ENCODE results near the gene OSBPL2.

The OSBPL2 gene

DNA sequence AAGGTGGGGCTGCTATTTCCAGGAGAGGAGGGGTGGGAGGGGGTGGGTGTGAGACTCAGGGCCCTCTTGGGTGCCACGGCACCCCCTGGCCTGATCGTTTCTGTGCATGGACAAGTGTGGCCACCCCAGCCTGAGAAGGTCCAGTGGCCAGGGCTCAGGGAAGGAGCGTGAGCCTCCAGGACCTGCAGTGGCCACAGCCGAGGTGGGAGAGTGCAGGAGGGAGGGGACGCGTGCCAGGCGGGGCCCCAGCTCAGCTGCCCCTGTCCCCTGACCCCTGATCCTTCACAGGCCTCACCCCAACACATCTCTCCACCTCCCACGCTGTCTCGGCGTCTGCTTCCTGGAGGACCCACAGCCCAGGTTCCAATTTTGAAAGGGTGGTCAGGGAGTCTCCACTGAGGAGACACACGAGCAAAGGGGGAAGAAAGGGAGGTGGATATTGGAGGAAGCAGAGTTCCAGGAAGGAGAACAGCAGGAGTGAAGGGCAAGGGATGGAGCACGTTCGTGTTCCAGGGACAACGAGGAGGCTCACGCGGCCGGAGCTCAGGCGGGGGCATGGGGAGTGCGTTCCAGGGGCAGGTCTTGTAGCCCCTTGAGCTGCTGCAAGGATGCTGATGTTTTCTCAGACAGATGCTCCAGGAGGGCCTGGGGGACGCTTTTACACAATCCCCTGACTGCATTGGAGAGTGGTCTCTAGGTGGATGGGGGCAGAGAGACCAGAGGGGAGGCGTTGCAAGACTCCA is 14.0 kb upstream of the OSBPL2 start (continued):
- TF ChIP-seq, protein P1, sequence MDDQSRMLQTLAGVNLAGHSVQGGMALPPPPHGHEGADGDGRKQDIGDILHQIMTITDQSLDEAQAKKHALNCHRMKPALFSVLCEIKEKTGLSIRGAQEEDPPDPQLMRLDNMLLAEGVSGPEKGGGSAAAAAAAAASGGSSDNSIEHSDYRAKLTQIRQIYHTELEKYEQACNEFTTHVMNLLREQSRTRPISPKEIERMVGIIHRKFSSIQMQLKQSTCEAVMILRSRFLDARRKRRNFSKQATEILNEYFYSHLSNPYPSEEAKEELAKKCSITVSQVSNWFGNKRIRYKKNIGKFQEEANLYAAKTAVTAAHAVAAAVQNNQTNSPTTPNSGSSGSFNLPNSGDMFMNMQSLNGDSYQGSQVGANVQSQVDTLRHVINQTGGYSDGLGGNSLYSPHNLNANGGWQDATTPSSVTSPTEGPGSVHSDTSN (CRISPR knock-in tag; IDR thresholded peaks at IDR 0.05): no peak
- TF ChIP-seq ZNF677 (tag by site-specific recombination; IDR thresholded peaks at IDR 0.05) (no peak), ZNF354C (tag by site-specific recombination; IDR thresholded peaks at IDR 0.05; ENCODE audit: borderline replicate concordance, low read depth) (no peak), ZNF112 (tag by site-specific recombination; IDR thresholded peaks at IDR 0.05) (no peak)

DNA sequence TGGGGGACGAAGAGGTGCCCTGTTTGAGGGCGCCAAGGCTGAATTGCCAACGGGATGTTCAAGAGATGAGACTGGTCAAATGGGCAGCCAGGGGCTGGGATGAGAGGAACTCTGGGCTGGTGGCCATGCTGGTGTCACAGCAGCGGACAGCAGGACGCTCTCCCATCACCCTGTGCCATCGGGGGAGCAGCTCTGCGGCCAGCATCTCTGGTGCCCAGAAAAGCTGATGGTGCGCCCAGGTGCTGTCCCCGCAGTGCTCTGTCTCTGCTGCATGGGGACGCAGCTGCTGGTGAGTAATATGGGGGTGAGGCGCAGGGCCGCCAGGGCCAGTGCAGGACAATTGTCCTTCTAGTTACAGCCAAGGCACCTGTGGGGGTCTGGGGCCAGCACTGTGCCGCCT is 13.3 kb upstream of the OSBPL2 start:
- Histone ChIP-seq H3K27ac (ENCODE audit: extremely low read depth, low read depth, low read length) (no peak overlapping the region), H3K36me3 (ENCODE audit: control insufficient read depth in 2 of 2, insufficient read depth in 1 of 2, low read length in 2 of 2) (no peaks in the 10 kb centered on the region), H3K4me1 (ENCODE audit: control insufficient read depth, insufficient read depth, low read length) (no peaks in the 10 kb centered on the region), H3K4me3 (ENCODE audit: low read depth, low read length) (no peak overlapping the region), H3K9me3 (ENCODE audit: control insufficient read depth, insufficient read depth, low read depth, low read length) (no peaks in the 10 kb centered on the region)
- ChIA-PET CTCF (no interaction called here), POLR2A (interaction anchor here (1.4 kb wide), 1 partner anchor 18 kb away, joined by 3 read pairs; no protein-coding TSS in a partner anchor)
- TF ChIP-seq SP3 (tag by site-specific recombination; IDR thresholded peaks at IDR 0.05): no peak
- no peak for TF ChIP-seq ZNF514 (tag by site-specific recombination; IDR thresholded peaks at IDR 0.05)
- TF ChIP-seq ZNF792 (tag by site-specific recombination; IDR thresholded peaks at IDR 0.05): no peak
- no peak for TF ChIP-seq ZNF544 (tag by site-specific recombination; IDR thresholded peaks at IDR 0.05)
- no peak for TF ChIP-seq ZNF311 (tag by site-specific recombination; IDR thresholded peaks at IDR 0.05; ENCODE audit: borderline replicate concordance)

DNA sequence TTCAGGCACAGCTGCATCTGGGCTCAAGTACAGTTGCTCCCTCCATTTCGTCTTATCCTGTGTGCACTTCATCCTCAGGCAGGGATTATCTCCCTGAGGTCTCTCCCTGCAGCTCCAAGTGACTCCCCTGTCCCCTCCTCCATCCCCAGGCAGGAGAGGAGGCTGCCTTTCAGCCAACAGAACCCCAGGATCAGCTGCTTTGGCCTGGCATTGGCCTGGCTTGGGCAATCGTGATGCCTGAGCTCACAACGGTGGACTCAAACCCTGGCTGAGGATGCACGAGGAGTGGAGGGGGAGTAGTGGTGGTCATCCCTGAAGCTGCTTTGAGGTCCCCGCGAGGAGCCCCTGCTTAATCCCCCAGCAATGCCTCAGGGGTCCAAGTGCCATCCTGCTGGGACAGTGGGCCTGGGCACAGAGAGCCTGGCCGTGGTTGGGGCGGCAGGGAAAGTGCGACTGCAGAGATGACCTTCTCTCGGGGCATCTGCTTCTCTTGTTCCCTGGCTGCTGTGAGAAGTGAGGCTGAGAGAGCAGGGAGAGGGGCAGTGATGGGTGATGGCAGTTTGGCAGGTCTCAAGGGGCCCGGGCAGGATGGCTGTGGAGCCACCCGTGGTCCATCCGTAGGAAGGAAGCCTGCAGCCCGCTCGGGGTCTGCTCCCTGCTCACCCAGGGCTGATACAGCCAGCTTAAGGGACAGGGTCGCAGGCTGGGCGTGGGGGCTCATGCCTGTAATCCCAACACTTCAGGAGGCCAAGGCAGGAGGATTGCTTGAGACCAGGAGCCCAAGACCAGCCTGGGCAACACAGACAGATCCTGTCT is 12.3 kb upstream of the OSBPL2 start:
- no peaks in the 10 kb centered on the region for H3K36me3 ChIP-seq (ENCODE audit: control insufficient read depth in 2 of 2, insufficient read depth in 1 of 2, low read length in 2 of 2)
- ChIA-PET POLR2A (interaction anchor here (1.4 kb wide), 1 partner anchor 17 kb away, joined by 3 read pairs; no protein-coding TSS in a partner anchor), CTCF (no interaction called here)
- no peaks in the 10 kb centered on the region for H3K9me3 ChIP-seq (ENCODE audit: control insufficient read depth, insufficient read depth, low read depth, low read length)
- H3K27ac ChIP-seq (ENCODE audit: extremely low read depth, low read depth, low read length): no peak overlapping the region
- TF ChIP-seq ZNF670 (tag by site-specific recombination; IDR thresholded peaks at IDR 0.05; ENCODE audit: low read depth): no peak
- peak; percentile 91 for TF ChIP-seq ZBTB17 (tag by site-specific recombination; IDR thresholded peaks at IDR 0.05)
- no peak for TF ChIP-seq ZNF660 (tag by site-specific recombination; IDR thresholded peaks at IDR 0.05)
- H3K4me3 ChIP-seq (ENCODE audit: low read depth, low read length): no peak overlapping the region
- no peaks in the 10 kb centered on the region for H3K4me1 ChIP-seq (ENCODE audit: control insufficient read depth, insufficient read depth, low read length)

DNA sequence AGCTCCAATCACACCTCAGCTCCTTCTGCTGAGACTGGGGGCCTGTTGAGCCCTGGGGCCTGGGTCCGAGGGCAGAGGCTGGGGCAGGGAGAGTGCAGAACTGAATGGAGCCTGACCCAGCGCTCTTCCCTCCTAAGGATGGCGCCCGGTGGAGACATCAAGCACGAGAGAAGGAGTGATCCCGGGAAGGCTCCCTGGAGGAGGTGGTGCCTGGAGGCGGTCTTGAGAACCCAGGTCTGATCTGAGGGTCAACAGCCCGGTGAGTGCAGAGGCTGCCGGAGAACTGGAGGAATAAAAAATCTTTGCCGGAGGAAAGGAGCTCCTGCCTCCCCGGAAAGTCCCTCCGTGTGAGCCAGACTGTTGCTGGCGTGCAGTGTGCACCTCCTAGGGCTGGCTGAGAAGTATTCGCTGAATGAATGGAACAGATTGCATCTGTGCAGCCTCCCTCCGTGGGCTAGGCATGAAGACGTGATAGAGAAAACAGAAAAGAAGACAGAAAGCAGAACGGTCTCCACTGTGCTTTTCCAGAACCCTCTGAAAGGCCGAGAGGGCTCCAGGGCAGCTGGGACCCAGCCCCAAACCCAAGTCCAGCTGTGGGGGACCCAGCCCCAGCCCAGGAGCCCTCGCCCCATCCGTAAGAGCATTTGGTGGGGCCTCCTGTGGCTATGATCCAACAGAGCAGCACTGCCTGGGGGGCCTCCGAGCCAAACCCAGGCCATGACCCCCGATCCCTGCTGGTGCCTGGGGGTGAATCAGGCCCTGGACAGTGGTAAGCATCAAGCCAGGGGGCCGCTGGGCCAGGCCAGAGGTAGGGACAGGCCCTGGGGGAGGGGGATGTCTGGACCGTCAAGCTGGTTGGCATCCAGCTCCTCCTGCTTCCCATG is 11.4 kb upstream of the OSBPL2 start:
- CTCF ChIA-PET: no interaction called here
- Histone ChIP-seq H3K4me1 (ENCODE audit: control insufficient read depth, insufficient read depth, low read length) (no peaks in the 10 kb centered on the region), H3K9me3 (ENCODE audit: control insufficient read depth, insufficient read depth, low read depth, low read length) (no peaks in the 10 kb centered on the region), H3K4me3 (ENCODE audit: low read depth, low read length) (no peak overlapping the region), H3K27ac (ENCODE audit: extremely low read depth, low read depth, low read length) (no peak overlapping the region), H3K36me3 (ENCODE audit: control insufficient read depth in 2 of 2, insufficient read depth in 1 of 2, low read length in 2 of 2) (no peaks in the 10 kb centered on the region)
- POLR2A ChIA-PET: no interaction called here
- TF ChIP-seq TCF7L2 (IDR thresholded peaks at IDR 0.05; ENCODE audit: borderline replicate concordance, low read depth, low read length) (no peak), FEZF1 (tag by site-specific recombination; IDR thresholded peaks at IDR 0.05) (no peak), ZNF146 (tag by site-specific recombination; IDR thresholded peaks at IDR 0.05) (no peak)

Measured in HEK293 (cell line).